Fibroblast of villous mesenchyme (primary cell): Measurements from ENCODE around the gene CALML3. TPM values are rescaled to one million over a fixed set of nuclear protein-coding genes. Genes with fewer than 3 reads are reported as not detected.

ENCODE experiments used
- DNase-seq: peaks from one replicate; pipeline ENCODE4 v3.0.0-alpha.2; 2010; ENCODE audit warnings: low read depth
- H3K4me3 ChIP-seq: 2 replicates; pipeline ENCODE4 v1.5.1; 2011; ENCODE audit warnings: low read depth, mild to moderate bottlenecking, low read length
- CTCF ChIP-seq: IDR thresholded peaks from 2 replicates; pipeline ENCODE4 v1.5.1; 2012; ENCODE audit warnings: low read depth, mild to moderate bottlenecking, low read length; ENCODE audit not compliant: insufficient read depth
- total RNA-seq: library from RNA; depleted of rRNA; stranded (reverse); fragments of >200 nt; gene quantifications from 2 replicates; pipeline ENCODE4 v1.2.3, GENCODE V29; 2012

The CALML3 gene
- total RNA-seq, 1 donor, result not detected

- DNase-seq, result no peak
- no peak for TF ChIP-seq CTCF
- no peak overlapping the region for H3K4me3 ChIP-seq
Measured at GRCh38 chr10:5492322-5492855, 32.4 kb upstream of the CALML3 start.

- DNase-seq, result no peak
- H3K4me3 ChIP-seq, result no peak overlapping the region
- no peak for TF ChIP-seq CTCF
Measured at GRCh38 chr10:5492929-5493576, 31.7 kb upstream of the CALML3 start.

GRCh38 chr10:5493691-5494090, 31.1 kb upstream of the CALML3 start:
- TF ChIP-seq CTCF, result no peak
- no peak overlapping the region for H3K4me3 ChIP-seq
- no peak for DNase-seq

- no peak for TF ChIP-seq CTCF
- DNase-seq, result no peak
- H3K4me3 ChIP-seq, result no peak overlapping the region
Measured at GRCh38 chr10:5494611-5495010, 30.1 kb upstream of the CALML3 start.

- H3K4me3 ChIP-seq, result no peak overlapping the region
- TF ChIP-seq CTCF, result no peak
- no peak for DNase-seq
Measured at GRCh38 chr10:5496261-5497250, 28.2 kb upstream of the CALML3 start.

- TF ChIP-seq CTCF, result no peak
- no peak overlapping the region for H3K4me3 ChIP-seq
- DNase-seq, result no peak
Measured at GRCh38 chr10:5497289-5497688, 27.5 kb upstream of the CALML3 start.
